ENCODE measurements around the gene GLIS1. TPM values are rescaled to one million over a fixed set of nuclear protein-coding genes. Genes with fewer than 3 reads are reported as not detected.

The GLIS1 gene
- total RNA-seq, 1 donor from 2014 or later, result not detected

- TF ChIP-seq CTCF (IDR thresholded peaks at IDR 0.05), result no peak
- Histone ChIP-seq H3K27ac (no peak overlapping the region), H3K27me3 (no peaks in the 10 kb centered on the region), H3K36me3 (no peaks in the 10 kb centered on the region), H3K4me1 (no peaks in the 10 kb centered on the region), H3K9me3 (no peaks in the 10 kb centered on the region), H3K4me3 (no peak overlapping the region)
- peak in 1 of 2 donors; percentile 51 for DNase-seq (ENCODE audit: low spot score in 2 of 2)
- intact Hi-C loops (cut with DNase I), result no loop called here
Measured at GRCh38 chr1:53620061-53620855, 118.7 kb downstream of the GLIS1 start.

- intact Hi-C loops (cut with DNase I), result no loop called here
- Histone ChIP-seq H3K27ac (no peak overlapping the region), H3K4me1 (no peaks in the 10 kb centered on the region), H3K36me3 (no peaks in the 10 kb centered on the region), H3K4me3 (no peak overlapping the region), H3K27me3 (no peaks in the 10 kb centered on the region), H3K9me3 (no peaks in the 10 kb centered on the region)
- DNase-seq (ENCODE audit: low spot score in 2 of 2), result peak in 1 of 2 donors; percentile 42
- TF ChIP-seq CTCF (IDR thresholded peaks at IDR 0.05), result no peak
Measured at GRCh38 chr1:53619367-53620060, 119.5 kb downstream of the GLIS1 start.

GRCh38 chr1:53618500-53619366, 120.2 kb downstream of the GLIS1 start:
- DNase-seq (ENCODE audit: low spot score in 2 of 2), result peak in 1 of 2 donors; percentile 28
- intact Hi-C loops (cut with DNase I), result no loop called here

GRCh38 chr1:53617851-53618499, 121.0 kb downstream of the GLIS1 start:
- intact Hi-C loops (cut with DNase I), result no loop called here
- peak in 1 of 2 donors; percentile 39 for DNase-seq (ENCODE audit: low spot score in 2 of 2)
- H3K4me1 ChIP-seq, result no peaks in the 10 kb centered on the region
- H3K27ac ChIP-seq, result no peak overlapping the region
- no peak for TF ChIP-seq CTCF (IDR thresholded peaks at IDR 0.05)
- no peak overlapping the region for H3K4me3 ChIP-seq
- H3K9me3 ChIP-seq, result no peaks in the 10 kb centered on the region
- H3K27me3 ChIP-seq, result no peaks in the 10 kb centered on the region
- no peaks in the 10 kb centered on the region for H3K36me3 ChIP-seq

More at GRCh38 chr1:53618500-53619366, 120.2 kb downstream of the GLIS1 start:
- H3K36me3 ChIP-seq, result no peaks in the 10 kb centered on the region
- H3K4me1 ChIP-seq, result no peaks in the 10 kb centered on the region
- H3K4me3 ChIP-seq, result no peak overlapping the region
- H3K27me3 ChIP-seq, result no peaks in the 10 kb centered on the region
- H3K9me3 ChIP-seq, result no peaks in the 10 kb centered on the region
- H3K27ac ChIP-seq, result no peak overlapping the region
- no peak for TF ChIP-seq CTCF (IDR thresholded peaks at IDR 0.05)

GRCh38 chr1:53617382-53617781, 121.6 kb downstream of the GLIS1 start:
- H3K4me3 ChIP-seq, result no peak overlapping the region
- no peaks in the 10 kb centered on the region for H3K9me3 ChIP-seq
- intact Hi-C loops (cut with DNase I), result no loop called here
- no peaks in the 10 kb centered on the region for H3K4me1 ChIP-seq
- H3K27ac ChIP-seq, result no peak overlapping the region
- no peak for TF ChIP-seq CTCF (IDR thresholded peaks at IDR 0.05)
- H3K27me3 ChIP-seq, result no peaks in the 10 kb centered on the region
- DNase-seq (ENCODE audit: low spot score in 2 of 2), result peak in 1 of 2 donors; percentile 16
- no peaks in the 10 kb centered on the region for H3K36me3 ChIP-seq
